GM18519 (cell line): ENCODE measurements around the gene WDR36.
"Not testable (repeated sequence)": the region's sequence is repeated elsewhere in the genome, so short reads cannot be mapped to it uniquely, and the experiment has no call there.

ENCODE experiments used
- ATAC-seq: cut with Tn5 transposase; IDR thresholded peaks from one replicate; pipeline ENCODE4 v1.9.1; 2021; ENCODE audit warnings: mild to moderate bottlenecking, moderate library complexity; ENCODE audit not compliant: unreplicated experiment, low FRiP score

The WDR36 gene

GRCh38 chr5:111134087-111134486 is 41.9 kb downstream of the WDR36 start:
- no peak for ATAC-seq

DNA sequence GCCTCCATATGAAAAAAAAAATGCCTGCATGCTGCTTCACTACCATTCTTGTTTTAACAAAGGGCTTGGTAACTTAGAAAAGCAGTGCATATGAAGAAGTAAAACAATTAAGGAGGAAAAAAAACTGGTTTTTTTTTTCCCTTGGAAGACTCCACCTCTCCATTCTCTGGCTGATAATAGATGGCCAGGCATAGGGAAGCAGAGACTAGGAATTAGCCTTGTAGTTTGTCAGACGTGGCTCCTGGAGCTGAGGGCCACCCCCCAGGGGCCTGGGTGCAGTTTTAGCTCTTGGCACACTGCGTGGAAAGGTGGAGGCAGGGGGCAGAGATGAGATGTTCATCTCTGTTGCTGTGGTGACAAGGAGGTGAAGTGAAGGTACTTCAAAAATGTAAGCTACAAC is 42.7 kb downstream of the WDR36 start:
- ATAC-seq: no peak

DNA sequence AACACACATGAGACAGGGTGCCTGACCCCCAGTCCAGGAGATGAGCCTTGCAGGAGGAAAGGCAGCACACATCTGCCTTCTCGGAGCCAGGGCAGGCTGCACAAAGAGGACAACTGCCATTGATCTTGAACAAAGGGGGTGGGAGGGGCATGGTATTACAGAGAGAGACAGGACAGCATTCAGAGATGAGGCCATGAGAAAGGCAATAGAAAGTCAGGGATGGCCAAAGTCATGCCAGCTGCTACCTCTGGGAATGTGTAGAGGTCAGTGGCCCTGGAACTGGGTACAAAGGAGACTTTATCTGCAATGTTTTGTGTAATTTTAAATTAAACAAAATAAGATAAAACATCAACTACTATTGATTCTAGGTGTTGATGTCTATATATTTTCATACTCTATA is 43.2 kb downstream of the WDR36 start:
- ATAC-seq: no peak

DNA sequence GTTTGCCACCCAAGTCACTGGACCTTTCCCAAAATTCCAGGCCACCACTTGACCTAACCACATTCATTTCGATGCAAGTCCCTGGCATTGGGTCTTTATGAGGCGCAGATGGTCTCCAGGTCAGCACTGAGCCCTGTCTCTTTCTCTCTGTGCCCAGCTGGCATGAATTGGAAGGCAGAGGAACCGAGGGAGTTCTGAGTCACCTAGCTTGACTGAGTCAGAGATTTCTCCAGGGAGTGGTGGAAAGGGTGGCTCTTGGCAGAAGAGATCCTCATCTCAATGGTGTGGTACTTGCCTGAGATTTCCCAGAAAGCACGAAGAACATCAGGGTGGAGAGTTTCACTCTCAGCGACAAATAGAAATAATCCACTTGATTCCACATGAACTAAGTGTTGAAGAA is 43.8 kb downstream of the WDR36 start:
- no peak for ATAC-seq

DNA sequence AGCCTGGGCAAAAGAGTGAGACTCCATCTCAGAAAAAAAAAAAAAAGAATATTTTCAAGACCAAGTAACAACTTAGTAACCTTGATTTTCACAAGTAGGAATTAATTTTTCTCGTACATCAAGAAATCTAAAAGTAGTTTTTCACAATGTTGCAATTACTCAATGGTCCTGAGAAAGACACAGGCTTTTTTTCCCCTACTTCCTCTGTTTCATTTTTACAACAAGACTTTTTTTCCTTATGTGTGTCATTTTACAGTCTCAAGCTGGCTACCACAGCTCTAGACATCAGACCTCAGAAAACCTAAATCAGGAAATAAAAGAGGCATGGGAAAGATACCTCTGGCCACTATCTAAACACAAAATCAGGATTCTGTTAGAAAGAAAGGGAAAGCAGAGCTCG is 45.9 kb downstream of the WDR36 start:
- ATAC-seq: no peak

GRCh38 chr5:111141471-111141870 is 49.3 kb downstream of the WDR36 start:
- not testable (repeated sequence) for ATAC-seq

DNA sequence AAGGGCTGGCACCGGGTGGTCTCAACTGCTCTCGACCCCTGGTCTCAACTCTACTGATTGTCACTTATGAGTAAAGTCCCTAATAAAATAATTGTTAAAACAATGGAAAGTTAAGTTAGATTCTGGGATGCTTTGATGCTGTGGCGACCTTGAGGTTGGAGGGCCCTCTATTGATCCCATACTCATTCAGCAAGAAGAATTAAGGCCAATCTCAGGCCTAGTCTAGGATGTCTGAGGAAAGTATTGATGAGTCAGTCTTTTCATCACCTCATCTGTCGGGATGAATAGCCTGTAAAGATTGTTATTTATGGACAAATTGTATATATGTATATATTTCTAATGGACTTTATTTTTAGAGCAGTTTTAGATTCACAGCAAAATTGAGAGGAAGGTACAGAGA is 50.8 kb downstream of the WDR36 start:
- ATAC-seq: no peak

DNA sequence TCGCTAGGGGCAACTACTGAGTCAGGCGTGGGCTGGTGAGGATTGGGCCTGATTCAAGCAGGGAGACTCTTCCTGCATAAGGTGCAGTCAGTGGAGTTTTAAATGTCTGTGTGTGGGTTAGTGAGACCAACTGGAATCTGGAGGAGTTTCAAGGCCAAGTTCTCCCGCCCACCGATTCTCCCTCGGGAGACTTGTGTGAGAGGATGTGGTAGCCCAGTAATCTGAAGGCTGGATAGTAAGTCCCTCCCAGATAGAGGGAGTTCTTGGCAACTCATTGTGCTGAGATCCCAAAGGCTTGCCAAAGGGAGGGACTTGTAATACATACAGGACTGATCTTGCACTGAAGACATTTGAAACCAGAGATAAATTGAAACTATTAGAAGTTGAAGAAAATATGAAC is 51.8 kb downstream of the WDR36 start:
- ATAC-seq: peak; percentile 7

- ATAC-seq: peak; percentile 96
Observed at GRCh38 chr5:111144352-111144930, 52.3 kb downstream of the WDR36 start.

- ATAC-seq: no peak
Observed at GRCh38 chr5:111146053-111146452, 53.9 kb downstream of the WDR36 start.

DNA sequence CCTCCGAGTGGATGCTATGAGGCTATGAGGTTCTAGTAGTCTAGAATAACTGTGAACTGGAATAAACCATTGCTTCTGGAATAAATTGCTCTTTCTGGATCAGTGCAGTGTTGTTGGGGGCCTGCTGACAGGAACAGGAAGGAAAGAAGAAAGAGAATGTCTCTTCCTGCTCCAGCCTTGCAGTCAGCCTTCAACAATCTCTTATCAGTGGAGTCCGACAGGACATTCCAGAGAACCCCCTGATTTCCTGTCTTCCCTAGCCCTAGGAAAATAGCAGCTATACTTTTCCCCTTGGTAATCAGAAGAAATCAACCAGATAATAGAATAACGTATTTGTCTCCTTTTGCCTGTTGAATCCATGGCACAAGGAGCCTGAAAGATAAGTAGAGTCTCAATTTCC is 55.4 kb downstream of the WDR36 start:
- ATAC-seq: no peak

DNA sequence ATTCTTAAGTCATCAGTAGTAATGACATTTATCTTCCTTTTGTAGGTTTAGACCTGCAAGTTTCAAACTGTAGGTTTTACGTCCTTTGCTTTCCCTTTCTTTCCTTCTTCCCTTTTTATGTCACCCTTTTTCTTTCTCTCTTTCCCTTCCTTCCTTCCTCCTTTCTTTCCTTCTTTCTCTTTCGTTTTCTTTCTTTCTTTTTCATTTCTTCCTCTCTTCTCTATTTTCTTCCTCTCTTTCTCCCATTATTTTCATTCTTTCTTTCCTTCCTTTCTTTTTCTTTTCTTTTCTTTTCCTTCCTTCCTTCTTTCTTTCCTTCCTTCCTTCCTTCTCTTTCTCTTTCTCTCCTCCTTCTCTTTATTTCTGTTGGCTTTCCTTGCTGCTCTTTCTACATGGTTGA is 59.9 kb downstream of the WDR36 start:
- no peak for ATAC-seq

- no peak for ATAC-seq
Observed at GRCh38 chr5:111153483-111153882, 61.3 kb downstream of the WDR36 start.

GRCh38 chr5:111153945-111154344 is 61.8 kb downstream of the WDR36 start:
- ATAC-seq: no peak

GRCh38 chr5:111158105-111158744 is 66.1 kb downstream of the WDR36 start:
- ATAC-seq: peak; percentile 70

DNA sequence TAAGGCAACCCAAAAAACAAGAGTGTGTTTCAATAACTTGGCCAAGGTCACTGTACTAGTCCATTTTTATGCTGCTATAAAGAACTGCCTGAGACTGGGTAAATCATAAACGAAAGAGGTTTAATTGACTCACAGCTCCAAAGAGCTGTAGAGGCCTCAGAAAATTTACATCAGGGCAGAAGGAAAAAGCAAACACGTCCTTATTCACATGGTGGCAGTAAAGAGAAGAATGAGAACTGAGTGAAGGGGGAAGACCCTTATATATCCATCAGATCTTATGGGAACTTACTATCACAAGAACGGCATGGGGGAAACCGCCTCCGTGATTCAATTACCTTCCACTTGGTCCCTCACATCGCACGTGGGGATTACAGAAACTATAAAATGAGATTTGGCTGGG is 67.7 kb downstream of the WDR36 start:
- ATAC-seq: no peak

- no peak for ATAC-seq
Observed at GRCh38 chr5:111163000-111163399, 70.9 kb downstream of the WDR36 start.

DNA sequence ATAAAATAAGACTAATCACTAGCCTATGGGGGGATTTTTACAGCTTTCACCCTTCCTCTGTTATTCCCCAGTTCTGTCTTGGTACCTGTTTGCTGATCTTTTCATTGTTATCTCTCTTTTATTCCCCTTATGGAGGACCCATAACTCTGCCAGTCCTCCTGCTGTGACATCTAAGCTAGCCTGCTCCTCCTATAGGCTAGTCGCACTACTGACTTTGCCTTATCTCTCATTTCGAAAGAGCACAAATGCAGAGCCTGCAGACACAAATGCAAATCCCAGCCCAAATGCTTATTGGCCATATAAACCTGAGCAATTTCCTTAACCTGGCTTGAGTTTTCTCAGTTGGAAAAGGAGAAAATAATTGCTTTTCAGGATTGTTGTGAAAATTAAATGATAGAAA is 72.9 kb downstream of the WDR36 start:
- no peak for ATAC-seq

- no peak for ATAC-seq
Observed at GRCh38 chr5:111167551-111167950, 75.4 kb downstream of the WDR36 start.

DNA sequence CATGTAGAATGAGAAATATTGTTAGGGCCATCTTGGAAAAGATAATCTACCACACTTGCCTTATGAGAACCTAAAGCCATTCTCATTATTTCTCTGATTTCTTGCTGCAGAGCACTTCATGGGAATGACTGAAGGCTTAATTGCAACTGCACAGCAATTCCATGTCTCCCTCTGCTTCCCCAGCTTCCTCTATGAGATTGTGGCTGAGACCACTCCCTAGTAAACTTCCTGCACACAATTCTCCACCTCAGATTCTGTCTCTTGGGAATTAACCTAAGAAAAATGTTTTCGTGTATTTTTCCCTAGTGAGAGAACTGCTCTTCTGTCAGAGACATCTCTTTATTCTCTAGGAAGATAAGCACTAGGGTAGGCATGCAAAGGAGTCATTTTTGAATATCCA is 76.5 kb downstream of the WDR36 start:
- no peak for ATAC-seq

DNA sequence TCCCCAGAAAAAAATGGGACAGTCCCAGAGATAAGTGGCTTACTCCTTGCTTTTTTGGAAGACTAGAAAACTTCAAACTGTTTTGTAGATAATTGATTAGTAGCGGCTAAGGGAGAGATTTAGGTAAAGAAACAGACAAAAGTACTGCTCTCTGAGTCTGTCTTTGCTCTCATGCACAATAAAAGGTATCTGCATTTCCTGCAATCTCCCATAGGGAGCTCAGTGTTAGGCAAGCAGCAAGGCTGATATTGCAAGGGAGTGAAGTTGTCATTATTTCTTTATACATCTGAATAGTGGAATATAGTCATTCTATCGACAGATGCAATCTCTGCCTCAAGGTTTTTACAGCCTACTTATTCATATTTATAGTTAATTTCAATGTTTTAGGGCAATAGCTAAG is 77.1 kb downstream of the WDR36 start:
- ATAC-seq: no peak

- ATAC-seq: no peak
Observed at GRCh38 chr5:111170279-111170678, 78.1 kb downstream of the WDR36 start.

GRCh38 chr5:111172504-111172903 is 80.4 kb downstream of the WDR36 start:
- ATAC-seq: no peak
